Activated gamma-delta T cell treated with anti-CD3 and anti-CD28 coated beads, Interleukin-2, amount 50 U/mL, for 16 hours (primary cell): ENCODE results near the gene GPR171.
"Not testable (repeated sequence)": the region's sequence is repeated elsewhere in the genome, so short reads cannot be mapped to it uniquely, and the experiment has no call there.

Experiments
- DNase-seq: peaks from one replicate; pipeline ENCODE4 v3.0.0-alpha.2; 2020; ENCODE audit warnings: low read depth

GPR171 gene, protein sequence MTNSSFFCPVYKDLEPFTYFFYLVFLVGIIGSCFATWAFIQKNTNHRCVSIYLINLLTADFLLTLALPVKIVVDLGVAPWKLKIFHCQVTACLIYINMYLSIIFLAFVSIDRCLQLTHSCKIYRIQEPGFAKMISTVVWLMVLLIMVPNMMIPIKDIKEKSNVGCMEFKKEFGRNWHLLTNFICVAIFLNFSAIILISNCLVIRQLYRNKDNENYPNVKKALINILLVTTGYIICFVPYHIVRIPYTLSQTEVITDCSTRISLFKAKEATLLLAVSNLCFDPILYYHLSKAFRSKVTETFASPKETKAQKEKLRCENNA

DNA sequence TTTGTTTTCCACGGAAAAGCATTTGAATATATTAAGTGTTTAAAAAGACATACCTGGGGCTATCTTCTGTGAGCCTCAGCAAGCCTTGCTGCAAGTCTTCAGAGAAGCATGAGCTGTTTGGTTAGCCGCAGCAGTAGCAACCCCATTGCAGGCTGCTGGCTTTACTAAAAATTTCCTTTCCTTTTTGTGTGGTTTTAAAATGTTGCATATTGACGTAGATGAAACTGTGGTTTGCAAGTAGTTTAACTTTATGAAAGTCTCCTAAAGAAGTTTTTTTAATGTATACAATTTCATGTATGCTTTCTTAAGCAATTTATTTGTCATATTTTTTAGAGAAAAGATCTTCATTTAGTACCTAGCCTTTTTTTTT lies at the start of gene GPR171:
Gene GPR171, minus strand, starts transcription at position 166 of the 370 bp plus-strand sequence. CDS start 3,830 bp downstream, outside the sequence.
- DNase-seq = peak; percentile 56

DNA sequence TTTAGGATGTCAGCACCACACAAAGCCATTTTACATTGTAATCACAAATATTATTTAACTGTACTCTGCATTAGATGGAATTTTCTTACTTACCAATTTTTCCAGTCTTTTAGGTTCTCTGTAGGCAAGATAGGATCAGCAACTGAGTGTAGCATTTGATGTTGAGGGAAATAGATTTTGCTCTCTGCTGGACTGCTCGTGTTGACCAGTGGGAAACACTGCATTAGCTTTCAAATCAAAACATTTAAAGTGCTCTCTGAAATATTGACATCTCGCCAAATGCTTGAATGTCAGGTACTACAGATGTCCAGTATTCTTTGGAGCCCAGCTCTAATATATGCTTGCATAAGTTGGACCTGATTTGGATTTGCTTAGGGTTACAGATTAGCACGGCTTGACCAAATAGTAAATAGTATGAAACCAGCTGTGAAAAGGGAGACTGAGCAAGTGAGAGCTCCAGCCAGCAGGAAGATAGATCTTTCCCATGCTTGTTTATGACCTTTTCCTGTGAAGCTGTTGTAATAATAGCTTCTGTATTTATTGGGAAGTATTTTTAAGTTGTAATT lies 45.8 kb upstream of the GPR171 start:
- DNase-seq = no peak

DNA sequence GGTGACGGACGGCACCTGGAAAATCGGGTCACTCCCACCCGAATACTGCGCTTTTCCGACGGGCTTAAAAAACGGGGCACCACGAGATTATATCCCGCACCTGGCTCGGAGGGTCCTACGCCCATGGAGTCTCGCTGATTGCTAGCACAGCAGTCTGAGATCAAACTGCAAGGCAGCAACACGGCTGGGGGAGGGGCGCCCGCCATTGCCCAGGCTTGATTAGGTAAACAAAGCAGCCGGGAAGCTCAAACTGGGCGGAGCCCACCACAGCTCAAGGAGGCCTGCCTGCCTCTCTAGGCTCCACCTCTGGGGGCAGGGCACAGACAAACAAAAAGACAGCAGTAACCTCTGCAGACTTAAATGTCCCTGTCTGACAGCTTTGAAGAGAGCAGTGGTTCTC lies 39.0 kb upstream of the GPR171 start:
- DNase-seq = not testable (repeated sequence)

DNA sequence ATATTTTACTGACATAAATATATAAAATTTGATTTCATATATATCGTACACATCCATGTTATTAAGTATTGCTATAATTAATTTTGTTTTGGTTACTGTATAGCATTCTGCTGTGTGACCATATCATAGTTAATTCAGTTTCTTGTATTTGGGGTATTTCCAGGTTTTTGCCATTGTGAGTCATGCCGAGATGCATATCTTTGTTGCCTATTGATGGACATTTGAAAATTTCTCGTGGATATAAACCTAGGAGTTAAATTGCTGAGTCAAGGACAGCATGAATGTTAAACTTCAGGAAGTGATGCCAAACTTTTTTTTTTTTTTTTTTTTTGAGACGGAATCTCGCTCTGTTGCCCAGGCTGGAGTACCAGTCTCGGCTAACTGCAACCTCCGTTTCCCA lies 33.7 kb upstream of the GPR171 start:
- DNase-seq = no peak

DNA sequence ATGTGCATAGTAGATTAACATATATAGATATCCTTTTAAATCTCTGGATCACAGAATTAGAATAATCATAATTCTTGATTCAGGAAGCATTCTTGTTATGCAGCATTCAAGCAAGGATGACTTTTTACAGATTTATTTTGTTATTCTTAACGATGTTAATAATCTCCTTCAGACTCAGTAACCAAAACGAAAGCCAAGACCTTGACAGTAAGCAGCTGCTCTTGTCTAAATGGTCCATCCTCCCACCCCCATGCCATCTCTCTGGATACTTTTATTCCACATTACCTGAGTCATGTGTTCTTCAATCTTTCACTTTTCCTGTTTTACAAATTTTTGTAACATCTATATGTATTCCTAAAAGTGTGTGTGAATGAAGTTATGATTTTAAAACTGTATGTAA lies 33.3 kb upstream of the GPR171 start:
- no peak for DNase-seq

DNA sequence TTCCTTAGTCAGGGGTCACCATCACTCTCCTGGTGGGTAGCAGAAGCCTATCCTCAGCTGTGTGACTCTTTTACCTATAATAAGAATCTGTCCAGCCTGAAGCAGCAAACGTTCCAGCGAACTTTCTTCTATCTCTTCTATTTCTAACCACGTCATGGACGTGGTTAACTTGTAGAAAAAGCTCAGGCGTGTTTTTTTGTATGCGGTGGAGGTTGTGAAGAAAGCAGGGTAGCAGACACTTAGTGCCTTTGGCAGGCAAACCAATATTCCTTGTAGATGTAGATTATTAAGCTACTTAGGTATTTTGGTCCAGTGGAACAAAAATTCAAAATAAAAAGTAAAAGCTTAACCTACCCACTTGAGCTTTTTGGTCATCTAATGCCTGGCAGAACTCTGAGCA lies 31.8 kb upstream of the GPR171 start:
- DNase-seq = no peak

DNA sequence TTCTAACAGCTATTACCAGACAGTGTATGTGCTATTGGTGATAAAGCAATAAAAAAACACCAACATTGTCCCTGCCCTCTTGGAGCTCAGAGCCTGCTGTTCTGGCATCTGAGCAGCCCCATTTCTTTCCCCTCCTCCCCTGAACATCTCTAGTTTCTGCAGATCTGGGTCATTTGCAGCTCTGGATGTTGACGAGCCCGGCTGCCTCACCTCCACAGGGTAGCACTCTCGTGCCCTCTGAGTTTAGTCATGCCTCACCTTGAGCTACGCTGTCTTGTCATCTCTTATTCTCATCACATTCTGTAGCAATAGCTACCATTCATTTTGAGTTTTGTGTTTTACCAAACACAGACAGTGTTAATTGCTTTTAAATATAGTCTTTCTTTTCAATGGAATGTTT lies 30.0 kb upstream of the GPR171 start:
- DNase-seq = no peak

DNA sequence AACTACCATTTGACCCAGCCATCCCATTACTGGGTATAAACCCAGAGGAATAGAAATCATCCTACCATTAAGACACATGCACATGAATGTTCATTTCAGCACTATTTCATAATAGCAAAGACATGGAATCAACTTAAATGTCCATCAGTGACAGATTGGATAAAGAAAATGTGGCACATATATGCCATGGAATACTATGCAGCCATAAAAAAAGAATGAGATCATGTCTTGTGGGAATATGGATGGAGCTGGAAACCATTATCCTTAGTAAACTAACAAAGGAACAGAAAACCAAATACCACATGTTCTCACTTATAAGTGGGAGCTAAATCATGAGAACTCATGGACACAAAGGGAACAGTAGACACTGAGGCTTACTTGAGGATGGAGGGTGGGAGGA lies 29.4 kb upstream of the GPR171 start:
- DNase-seq = not testable (repeated sequence)

DNA sequence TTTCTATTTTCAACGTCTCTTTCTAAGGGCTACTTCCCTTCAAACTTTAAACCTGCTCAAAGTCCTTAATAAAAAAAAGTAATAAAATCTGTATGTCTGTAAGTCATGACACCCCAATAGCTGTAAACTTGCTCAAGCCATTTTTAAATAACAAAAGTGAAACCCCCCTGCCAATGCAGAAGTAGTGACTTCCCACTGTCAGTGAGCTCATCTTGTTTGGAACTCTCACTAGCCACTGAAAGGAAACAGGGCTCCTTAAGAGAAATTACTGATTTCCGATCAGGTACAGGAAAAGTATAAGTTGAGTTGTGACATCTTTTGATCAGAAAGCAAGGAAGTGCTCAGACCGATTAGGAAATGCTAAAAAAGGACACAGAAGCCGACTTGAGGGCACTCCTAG lies 27.6 kb upstream of the GPR171 start:
- DNase-seq = no peak

DNA sequence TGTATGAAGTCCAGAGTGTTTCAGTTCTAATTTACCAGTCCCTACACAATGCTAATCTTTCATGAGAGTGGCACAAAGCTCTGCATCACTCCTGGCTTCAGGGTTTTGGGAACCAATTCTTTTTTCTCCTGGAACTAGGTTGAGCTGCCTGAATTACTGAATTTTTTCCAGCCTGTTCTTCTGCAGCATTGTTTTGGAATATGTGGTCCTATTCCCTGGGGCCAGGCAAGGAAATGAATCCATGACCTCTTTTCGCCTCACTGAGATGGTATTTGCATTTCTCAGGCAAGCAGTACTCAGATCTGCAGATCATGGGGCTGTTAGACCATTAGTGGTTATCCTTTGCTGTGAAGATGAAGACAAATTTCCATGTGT lies 25.6 kb upstream of the GPR171 start:
- no peak for DNase-seq

DNA sequence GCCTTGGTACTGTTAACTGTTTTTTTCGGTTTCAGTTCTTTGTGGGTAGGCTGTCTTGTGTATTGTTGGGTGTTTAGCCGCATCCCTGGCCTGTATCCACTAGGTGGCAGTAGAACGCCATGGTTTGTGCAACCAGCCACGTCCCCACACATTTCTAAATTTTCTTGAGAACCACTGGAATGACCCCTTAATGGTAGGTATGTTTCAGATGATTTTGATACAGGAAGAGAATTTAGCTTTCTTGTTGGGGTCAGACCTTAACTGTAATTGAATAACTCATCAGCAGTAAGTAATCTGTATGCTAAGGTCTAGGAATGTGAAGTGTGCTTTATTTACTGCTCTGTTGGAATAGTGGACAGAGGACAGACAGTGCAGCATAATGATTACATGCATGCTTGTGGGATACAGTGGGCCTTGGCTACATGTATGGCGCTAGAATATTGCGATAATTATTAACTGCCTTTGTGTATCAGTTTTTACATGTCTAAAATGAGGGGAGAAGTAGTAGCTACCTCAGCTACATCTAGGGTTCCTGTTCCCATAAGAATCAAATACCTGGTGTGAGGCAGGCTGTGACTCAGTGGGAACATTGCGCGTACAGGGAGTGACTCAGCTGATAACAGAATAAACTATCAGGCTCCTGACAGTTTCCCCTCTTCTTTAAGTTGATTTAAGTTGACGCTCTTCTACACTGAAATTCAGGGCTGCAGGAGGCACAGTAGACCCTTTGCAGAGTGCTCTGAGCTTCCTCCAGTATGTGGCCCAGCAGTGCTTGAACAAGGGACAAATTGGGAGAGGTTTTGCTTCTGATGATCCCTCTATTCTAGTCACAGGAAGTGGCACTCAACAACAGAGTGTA lies 25.0 kb upstream of the GPR171 start:
- peak; percentile 73 for DNase-seq

DNA sequence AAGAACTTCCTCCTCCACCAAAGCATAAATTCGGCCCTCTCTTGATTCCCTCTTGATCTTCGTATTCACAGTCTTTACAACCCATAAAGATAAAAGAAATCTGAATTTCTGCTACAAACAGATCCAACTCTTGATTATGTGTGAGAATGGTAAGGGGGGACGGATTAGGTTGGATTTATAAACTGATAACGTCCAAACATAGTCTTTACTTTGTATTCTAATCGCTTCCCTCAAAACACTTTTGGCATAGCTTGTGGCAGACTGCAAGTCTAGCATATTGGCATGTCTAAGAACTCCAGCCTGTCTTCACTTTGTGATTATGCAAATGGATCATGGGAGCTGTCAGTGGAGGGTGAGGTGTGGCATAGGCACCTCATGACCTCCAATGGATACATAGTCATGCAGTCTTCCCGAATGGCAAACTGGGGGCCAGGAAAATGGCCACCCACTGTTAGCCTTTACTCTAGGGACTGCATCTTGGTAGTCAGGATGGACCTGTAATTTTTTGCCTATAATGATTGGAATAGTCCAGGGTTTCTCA lies 24.3 kb upstream of the GPR171 start:
- DNase-seq = no peak

DNA sequence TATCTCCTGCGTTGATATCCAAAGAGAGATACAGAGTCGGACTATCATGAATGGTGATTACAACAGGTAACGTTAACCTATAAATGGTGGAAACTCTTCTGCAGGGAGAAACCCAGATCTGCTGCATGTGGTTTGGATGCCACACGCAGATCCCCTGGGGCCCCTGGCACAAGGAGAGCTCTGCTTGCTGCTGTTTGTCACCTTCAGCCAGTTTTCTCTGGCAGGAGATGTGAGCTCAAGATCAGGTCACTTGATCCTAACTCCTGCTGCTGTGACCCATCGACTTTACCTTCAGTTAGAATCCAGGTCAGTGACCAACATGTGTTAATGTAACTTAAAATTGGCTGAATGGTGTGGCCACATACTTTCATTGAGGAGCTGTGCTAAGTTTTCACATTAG lies 23.8 kb upstream of the GPR171 start:
- DNase-seq = no peak

DNA sequence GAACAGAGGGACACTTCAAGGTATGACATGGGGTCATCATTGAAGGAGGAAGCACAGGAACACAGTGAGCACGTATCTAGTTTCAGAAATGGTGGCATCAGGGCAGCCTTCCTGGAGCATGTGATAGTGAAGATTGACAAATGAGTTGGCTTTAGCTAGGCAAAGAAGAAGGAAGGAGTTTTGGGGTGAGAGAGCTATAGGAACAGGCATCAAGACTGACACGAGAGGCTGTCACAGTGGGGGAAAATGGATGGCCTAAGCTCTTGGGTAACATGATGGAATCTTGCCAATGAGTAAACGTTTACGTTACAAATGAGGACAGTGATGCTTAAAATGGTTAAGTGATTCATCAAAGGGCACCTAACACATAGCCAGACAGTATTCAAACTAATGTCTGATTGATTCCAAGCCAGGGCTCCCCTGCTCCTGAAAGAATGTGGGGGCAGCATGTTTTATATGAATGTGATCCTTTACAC lies 23.1 kb upstream of the GPR171 start:
- no peak for DNase-seq

DNA sequence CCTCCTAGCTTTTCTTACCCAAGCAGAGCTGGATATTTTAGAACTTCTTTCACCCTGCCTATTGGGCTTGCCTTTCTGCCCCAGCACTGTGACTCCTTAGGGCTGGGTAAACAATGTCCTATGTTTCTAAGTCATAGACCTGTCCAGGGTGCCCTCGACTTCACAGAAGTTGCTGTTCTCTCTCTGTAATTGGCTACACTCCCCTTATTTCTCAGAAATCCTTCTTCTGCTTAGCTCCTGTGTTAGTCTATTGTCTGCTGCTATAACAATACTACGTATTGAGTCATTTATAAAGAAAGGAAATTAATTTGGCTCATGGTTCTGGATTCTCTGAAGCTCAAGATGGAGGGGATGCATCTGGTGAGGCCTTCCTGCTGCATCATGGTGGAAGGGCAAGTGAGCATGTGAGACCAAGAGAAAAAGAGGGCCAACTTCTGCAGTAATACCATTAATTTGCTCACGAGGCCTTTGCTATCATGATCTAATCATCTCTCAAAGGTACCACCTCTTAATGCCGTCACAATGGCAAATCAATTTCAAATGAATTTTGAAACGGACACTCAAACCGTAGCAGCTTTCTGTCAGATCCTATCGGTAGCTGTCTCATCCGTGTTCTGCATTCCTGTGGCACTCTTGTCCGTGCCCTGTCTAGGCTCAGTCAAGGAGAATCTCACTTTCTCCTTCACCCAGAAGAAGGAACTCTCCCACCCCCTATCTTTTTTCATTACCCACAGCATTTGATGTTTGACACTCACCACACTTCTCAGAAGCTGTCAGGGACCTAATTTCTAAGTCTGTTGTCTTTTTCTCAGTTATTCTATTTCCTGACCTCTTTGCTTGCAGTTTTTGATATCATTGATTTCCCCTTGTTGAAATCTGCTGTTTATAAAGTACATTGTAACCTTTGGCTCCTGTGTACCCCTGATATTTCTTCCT lies 22.3 kb upstream of the GPR171 start:
- no peak for DNase-seq

DNA sequence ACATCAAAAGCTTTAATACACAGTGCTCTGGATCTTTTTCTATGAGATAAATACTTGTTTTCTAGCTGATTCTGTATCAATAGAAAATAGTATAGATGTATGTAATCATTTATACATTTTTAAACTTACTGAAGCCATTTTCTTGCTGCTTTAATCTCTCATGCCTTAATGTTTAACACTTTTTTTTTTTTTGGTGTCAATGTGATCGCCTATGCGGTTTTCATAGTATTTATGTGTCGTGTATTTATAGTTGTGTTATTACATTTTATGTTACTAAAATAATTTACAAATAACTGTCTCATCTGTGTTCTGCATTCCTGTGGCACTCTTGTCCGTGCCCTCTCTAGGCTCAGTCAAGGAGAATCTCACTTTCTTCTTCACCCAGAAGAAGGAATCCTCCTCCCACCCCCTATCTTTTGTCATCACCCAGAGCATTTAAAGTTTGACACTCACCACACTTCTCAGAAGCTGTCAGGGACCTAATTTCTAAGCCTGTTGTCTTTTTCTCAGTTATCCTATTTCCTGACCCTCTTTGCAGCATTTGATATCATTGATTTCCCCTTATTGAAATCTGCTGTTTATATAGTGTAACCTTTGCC lies 21.4 kb upstream of the GPR171 start:
- no peak for DNase-seq

DNA sequence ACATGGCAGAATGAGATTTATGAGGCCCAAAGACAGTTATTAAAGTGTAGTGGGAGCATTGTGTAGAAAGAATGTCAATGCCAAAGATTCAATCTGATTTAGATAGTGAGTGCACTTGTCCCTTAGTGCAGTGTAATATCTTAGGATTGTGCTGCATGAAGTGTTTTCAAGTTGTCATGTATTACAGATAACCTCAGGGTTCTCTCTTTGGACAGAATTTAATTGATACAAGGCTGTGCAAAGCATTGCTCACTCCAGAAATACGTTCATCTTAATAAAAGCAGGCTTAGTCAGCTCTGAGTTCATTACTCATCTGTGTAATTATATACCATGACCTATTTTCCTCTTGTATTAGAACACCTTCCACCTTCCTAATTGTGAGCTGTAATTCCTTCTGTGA lies 16.0 kb upstream of the GPR171 start:
- DNase-seq = no peak

DNA sequence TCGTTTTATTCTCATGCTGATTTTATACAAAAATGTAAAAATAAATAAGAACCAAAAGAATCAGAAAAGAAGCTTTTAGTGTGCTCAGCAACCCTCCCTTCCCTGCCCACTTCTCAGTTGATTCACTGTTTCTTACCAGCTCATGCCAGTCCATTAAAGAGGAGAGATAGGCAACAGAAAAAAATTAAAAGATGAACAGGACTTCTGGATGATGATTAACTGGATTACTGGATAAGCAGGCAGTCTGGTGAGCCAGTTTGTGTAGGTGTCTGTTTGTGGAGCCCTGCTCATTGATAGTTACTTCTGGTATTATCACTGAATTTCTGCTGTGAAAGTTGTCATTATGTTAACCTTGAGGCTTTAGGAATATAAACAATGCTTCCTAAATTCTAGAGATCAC lies 15.1 kb upstream of the GPR171 start:
- DNase-seq = no peak

DNA sequence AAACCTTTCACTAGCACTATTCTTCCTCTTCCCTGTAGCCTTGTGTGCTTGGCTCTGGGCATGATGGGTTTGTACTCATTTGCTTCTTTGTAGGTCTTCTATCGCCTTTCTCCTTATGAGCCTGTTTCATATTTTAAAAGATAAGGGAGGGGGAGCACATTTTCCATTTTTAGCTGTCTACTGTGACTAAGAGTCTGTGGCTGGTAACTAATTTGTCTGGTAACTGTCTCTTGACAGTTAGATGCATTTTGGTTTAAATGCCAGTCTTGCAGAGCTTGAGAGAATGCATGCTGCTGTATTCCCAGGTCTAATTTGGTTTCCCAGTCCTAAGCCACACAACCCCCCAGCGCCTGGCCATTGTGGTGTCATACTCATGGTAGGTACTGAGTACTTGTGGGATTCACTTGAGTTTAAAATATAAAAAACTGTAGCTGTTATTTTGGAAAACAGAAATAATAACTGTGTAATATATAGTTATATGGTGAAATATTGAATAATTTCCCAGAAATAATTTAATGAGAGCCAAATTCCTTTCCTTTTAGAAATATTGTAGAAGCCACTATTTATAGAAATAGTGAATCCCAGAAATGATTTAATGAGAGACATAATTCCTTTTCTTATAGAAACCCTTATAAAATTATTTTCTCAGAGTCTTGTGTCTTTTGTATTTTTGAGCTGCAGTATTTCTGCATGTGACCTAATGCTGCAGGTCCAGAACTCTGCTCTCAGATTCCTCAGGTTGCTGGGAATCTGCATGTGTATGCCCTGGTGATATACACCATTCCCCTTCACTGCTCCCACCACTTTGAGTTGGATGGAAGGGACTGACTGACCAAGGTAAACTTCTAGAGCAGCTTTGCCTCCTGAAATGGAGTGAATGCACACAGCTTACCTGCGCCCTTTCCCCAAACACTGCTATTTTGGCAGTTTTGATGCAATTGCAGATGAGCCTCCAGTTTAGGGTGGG lies 13.9 kb upstream of the GPR171 start:
- no peak for DNase-seq

DNA sequence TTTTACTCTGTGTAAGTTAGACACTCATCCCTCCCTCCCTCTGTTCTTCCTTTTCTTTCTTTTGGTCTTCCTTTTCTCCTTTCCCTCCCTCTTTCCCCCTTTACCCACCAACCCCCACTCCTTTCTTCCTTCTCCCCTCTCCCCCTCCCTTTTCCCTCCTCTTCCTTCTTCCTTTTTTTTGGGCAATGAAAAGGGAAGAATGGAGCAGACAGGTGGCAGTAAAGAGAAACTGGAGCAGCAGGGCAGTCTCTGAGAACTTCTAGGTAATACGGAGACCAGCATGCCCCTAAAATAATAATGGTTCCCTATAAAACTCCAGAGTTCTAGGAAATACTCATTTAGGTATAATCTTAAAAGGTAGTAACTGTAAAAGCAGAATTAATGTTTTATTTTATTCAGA lies 11.4 kb upstream of the GPR171 start:
- no peak for DNase-seq
